A549 (cell line): ENCODE results near the gene MT3.

Source experiments
- CHD2 ChIP-seq: fragments of 150-350 bp; IDR thresholded peaks from 2 replicates; pipeline ENCODE4 v1.6.1; 2014; ENCODE audit warnings: low read length; ENCODE audit not compliant: partially characterized antibody
- E2F6 ChIP-seq: IDR thresholded peaks from 2 replicates; pipeline ENCODE4 v1.6.1; 2012; ENCODE audit warnings: low read depth, borderline replicate concordance
- JUN ChIP-seq, 2 experiments: fragments of >200 bp; sonication (Bioruptor Twin); formaldehyde crosslinking; IDR thresholded peaks; 2 replicates in 1 of 2; 3 replicates in 1 of 2; pipeline ENCODE4 v1.6.1; 2016 to 2017
- POLR2A ChIP-seq: IDR thresholded peaks from 2 replicates; pipeline ENCODE4 v1.6.1; 2012; ENCODE audit warnings: mild to moderate bottlenecking, low read length
- TF ChIP-seq, protein P1 (sequence below): fragments of >200 bp; sonication (Bioruptor Twin); formaldehyde crosslinking; IDR thresholded peaks from 3 replicates; pipeline ENCODE4 v1.5.1; 2016
- TF ChIP-seq, protein P2 (sequence below): fragments of 450-650 bp; IDR thresholded peaks from 2 replicates; pipeline ENCODE4 v1.6.1; 2014; ENCODE audit warnings: antibody characterized with exemption

DNA sequence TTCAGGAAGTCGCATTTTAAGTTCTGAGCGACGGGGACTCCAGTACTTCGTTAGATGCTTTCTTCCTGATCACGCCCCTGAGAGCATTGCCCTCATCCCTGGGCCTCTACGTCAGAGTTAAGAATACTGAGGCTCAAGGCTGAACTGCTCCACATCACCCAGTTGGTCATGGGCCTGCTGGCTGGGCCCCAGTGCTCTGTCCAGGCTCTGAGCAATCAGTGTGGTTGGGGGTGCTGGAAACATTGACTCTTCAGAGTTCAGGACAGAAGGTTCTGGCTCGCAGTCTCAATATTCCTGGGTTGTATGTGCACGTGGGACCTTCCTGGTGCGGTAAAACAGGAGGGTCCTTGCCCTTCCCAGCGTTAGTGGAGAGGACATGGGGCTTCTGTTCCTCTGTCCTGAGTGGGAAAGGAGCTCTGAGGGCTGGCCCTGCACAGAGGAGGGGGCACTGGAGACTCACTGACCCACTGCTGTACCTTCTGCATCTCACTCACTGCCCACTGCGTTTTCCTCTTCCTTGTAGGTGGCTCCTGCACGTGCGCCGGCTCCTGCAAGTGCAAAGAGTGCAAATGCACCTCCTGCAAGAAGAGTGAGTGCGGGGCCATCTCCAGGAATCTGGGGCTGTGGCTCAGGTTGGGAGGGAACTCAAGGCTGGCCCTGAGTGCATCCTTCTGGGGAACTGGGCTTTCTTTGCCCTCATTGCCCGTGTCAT, 36.8 kb downstream of the MT3 start:
- TF ChIP-seq JUN (IDR thresholded peaks at IDR 0.05) (no peak), E2F6 (no peak), CHD2 (no peak), POLR2A (no peak)
- TF ChIP-seq, protein P1, sequence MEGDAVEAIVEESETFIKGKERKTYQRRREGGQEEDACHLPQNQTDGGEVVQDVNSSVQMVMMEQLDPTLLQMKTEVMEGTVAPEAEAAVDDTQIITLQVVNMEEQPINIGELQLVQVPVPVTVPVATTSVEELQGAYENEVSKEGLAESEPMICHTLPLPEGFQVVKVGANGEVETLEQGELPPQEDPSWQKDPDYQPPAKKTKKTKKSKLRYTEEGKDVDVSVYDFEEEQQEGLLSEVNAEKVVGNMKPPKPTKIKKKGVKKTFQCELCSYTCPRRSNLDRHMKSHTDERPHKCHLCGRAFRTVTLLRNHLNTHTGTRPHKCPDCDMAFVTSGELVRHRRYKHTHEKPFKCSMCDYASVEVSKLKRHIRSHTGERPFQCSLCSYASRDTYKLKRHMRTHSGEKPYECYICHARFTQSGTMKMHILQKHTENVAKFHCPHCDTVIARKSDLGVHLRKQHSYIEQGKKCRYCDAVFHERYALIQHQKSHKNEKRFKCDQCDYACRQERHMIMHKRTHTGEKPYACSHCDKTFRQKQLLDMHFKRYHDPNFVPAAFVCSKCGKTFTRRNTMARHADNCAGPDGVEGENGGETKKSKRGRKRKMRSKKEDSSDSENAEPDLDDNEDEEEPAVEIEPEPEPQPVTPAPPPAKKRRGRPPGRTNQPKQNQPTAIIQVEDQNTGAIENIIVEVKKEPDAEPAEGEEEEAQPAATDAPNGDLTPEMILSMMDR: no peak
- TF ChIP-seq, protein P2, sequence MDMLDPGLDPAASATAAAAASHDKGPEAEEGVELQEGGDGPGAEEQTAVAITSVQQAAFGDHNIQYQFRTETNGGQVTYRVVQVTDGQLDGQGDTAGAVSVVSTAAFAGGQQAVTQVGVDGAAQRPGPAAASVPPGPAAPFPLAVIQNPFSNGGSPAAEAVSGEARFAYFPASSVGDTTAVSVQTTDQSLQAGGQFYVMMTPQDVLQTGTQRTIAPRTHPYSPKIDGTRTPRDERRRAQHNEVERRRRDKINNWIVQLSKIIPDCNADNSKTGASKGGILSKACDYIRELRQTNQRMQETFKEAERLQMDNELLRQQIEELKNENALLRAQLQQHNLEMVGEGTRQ: no peak
